CD4-positive, alpha-beta T cell treated with Interleukin-10 for 1 hour (primary cell): ENCODE results near the gene CTU2.

Experiments used
- DNase-seq: peaks from one replicate; pipeline ENCODE4 v3.0.0-alpha.2; 2020

CTU2 gene

GRCh38 chr16:88681709-88682451 is 24.4 kb upstream of the CTU2 start:
- DNase-seq, result peak; percentile 58

- no peak for DNase-seq
These were observed 21.6 kb upstream of the CTU2 start for GRCh38 chr16:88684569-88685155.

GRCh38 chr16:88685156-88686061 is 20.9 kb upstream of the CTU2 start:
- DNase-seq, result peak; percentile 63

- no peak for DNase-seq
These were observed 20.3 kb upstream of the CTU2 start for GRCh38 chr16:88686062-88686438.

GRCh38 chr16:88686439-88687253 is 19.7 kb upstream of the CTU2 start, which contains the start of gene SNAI3:
Gene SNAI3 (minus strand): TSS chr16:88686507. CDS start chr16:88686406, 101 bp downstream.
- DNase-seq, result peak; percentile 87

- DNase-seq, result no peak
These were observed 19.1 kb upstream of the CTU2 start for GRCh38 chr16:88687254-88687576.

- no peak for DNase-seq
These were observed 18.7 kb upstream of the CTU2 start for GRCh38 chr16:88687676-88688012.

- no peak for DNase-seq
These were observed 18.1 kb upstream of the CTU2 start for GRCh38 chr16:88688013-88688778.

- no peak for DNase-seq
These were observed 15.8 kb upstream of the CTU2 start for GRCh38 chr16:88690341-88691128.

GRCh38 chr16:88691129-88691813 is 15.0 kb upstream of the CTU2 start:
- DNase-seq, result no peak

GRCh38 chr16:88691924-88692560 is 14.3 kb upstream of the CTU2 start:
- DNase-seq, result peak; percentile 46

- no peak for DNase-seq
These were observed 13.4 kb upstream of the CTU2 start for GRCh38 chr16:88692861-88693260.

GRCh38 chr16:88693420-88694177 is 12.7 kb upstream of the CTU2 start:
- DNase-seq, result no peak

- no peak for DNase-seq
These were observed 11.8 kb upstream of the CTU2 start for GRCh38 chr16:88694221-88695087.

GRCh38 chr16:88695218-88695617 is 11.1 kb upstream of the CTU2 start:
- no peak for DNase-seq

GRCh38 chr16:88695753-88696152 is 10.6 kb upstream of the CTU2 start:
- DNase-seq, result no peak

GRCh38 chr16:88696441-88696840 is 9.9 kb upstream of the CTU2 start:
- DNase-seq, result no peak

GRCh38 chr16:88697116-88697830 is 9.0 kb upstream of the CTU2 start:
- DNase-seq, result no peak
